HepG2 (cell line): ENCODE results near the gene RARG. TPM values are rescaled to one million over a fixed set of nuclear protein-coding genes. Genes with fewer than 3 reads are reported as not detected.

ENCODE experiments used
- AHR ChIP-seq: IDR thresholded peaks from 2 replicates; pipeline ENCODE4 v1.6.1; 2018; ENCODE audit warnings: missing genetic modification reagents, missing compliant biosample characterization
- KDM1A ChIP-seq: IDR thresholded peaks from 2 replicates; pipeline ENCODE4 v1.6.1; 2016; ENCODE audit warnings: missing compliant biosample characterization
- MATR3 ChIP-seq: sonication (generic); formaldehyde crosslinking; IDR thresholded peaks from 2 replicates; pipeline ENCODE4 v1.4.0; 2020; ENCODE audit warnings: missing genetic modification reagents
- NRL ChIP-seq: sonication (generic); formaldehyde crosslinking; IDR thresholded peaks from 2 replicates; pipeline ENCODE4 v1.5.0; 2020; ENCODE audit warnings: missing genetic modification reagents, mild to moderate bottlenecking, moderate library complexity, borderline replicate concordance
- SP1 ChIP-seq, 2 experiments: fragments of 450-650 bp in 1 of 2; sonication (generic) in 1 of 2; formaldehyde crosslinking in 1 of 2; IDR thresholded peaks; 2 replicates each; pipeline versions ENCODE4 v1.4.0 to v1.6.1; 2016 to 2020; ENCODE audit warnings: missing genetic modification reagents in 1 of 2
- TBL1XR1 ChIP-seq: fragments of 150-350 bp; IDR thresholded peaks from 2 replicates; pipeline ENCODE4 v1.6.1; 2014; ENCODE audit warnings: borderline replicate concordance, low read length; ENCODE audit not compliant: partially characterized antibody
- THAP11 ChIP-seq: IDR thresholded peaks from 2 replicates; pipeline ENCODE4 v1.6.1; 2016; ENCODE audit warnings: missing biosample characterization, missing genetic modification reagents
- YEATS2 ChIP-seq: sonication (generic); formaldehyde crosslinking; IDR thresholded peaks from 2 replicates; pipeline ENCODE4 v1.4.0; 2020; ENCODE audit warnings: missing genetic modification reagents, borderline replicate concordance
- ZC3H4 ChIP-seq: sonication (generic); formaldehyde crosslinking; IDR thresholded peaks from 2 replicates; pipeline ENCODE4 v1.4.0; 2020; ENCODE audit warnings: missing genetic modification reagents, borderline replicate concordance
- ZNF354B ChIP-seq: sonication (generic); formaldehyde crosslinking; IDR thresholded peaks from 2 replicates; pipeline ENCODE4 v1.8.0; 2022; ENCODE audit warnings: mild to moderate bottlenecking, missing genetic modification reagents
- ZNF546 ChIP-seq: sonication (generic); formaldehyde crosslinking; conservative IDR thresholded peaks from 2 replicates; pipeline ENCODE4 v1.8.1; 2023; ENCODE audit warnings: mild to moderate bottlenecking, missing genetic modification reagents
- ZNF549 ChIP-seq: sonication (generic); formaldehyde crosslinking; IDR thresholded peaks from 2 replicates; pipeline ENCODE4 v1.5.0; 2020; ENCODE audit warnings: missing genetic modification reagents
- ZNF607 ChIP-seq: sonication (generic); formaldehyde crosslinking; IDR thresholded peaks from 2 replicates; pipeline ENCODE4 v1.5.1; 2020; ENCODE audit warnings: missing genetic modification reagents, mild to moderate bottlenecking, borderline replicate concordance
- ZNF761 ChIP-seq: sonication (generic); formaldehyde crosslinking; conservative IDR thresholded peaks from 2 replicates; pipeline ENCODE4 v1.4.0; 2020; ENCODE audit warnings: mild to moderate bottlenecking, missing genetic modification reagents
- ZNF772 ChIP-seq: sonication (generic); formaldehyde crosslinking; IDR thresholded peaks from 2 replicates; pipeline ENCODE4 v1.5.0; 2020; ENCODE audit warnings: mild to moderate bottlenecking, missing genetic modification reagents
- polyA plus RNA-seq, 8 experiments: library from polyadenylated mRNA; depleted of rRNA in 3 of 8; stranded (reverse) in 7 of 8; unstranded in 1 of 8; fragments of >200 nt; fragmentation: Illumina TruSeq in 4 of 8; extraction: Trizol in 4 of 8; gene quantifications; 2 replicates each; pipeline versions ENCODE4 v1.2.1 to v1.2.3, GENCODE V29; 2011 to 2016; ENCODE audit warnings: low read depth in 4 of 8, missing spikeins in 1 of 8, mixed read lengths in 1 of 8; ENCODE audit not compliant: insufficient read depth in 1 of 8
- total RNA-seq, 5 experiments: library from RNA; depleted of rRNA; stranded (reverse); fragments of >200 nt; fragmentation: Illumina TruSeq; extraction: Trizol; gene quantifications; 2 replicates each; pipeline ENCODE4 v1.2.3, GENCODE V29; 2016; ENCODE audit warnings: low read depth in 1 of 5
- TF ChIP-seq, protein P1 (sequence below): IDR thresholded peaks from 2 replicates; pipeline ENCODE4 v1.4.0; 2020; ENCODE audit warnings: mild to moderate bottlenecking, missing genetic modification reagents
- TF ChIP-seq, protein P2 (sequence below): IDR thresholded peaks from 2 replicates; pipeline ENCODE4 v1.6.1; 2012; ENCODE audit warnings: inconsistent platforms
- TF ChIP-seq, protein P3 (sequence below): sonication (generic); formaldehyde crosslinking; IDR thresholded peaks from 2 replicates; pipeline ENCODE4 v1.8.0; 2022; ENCODE audit warnings: mild to moderate bottlenecking, missing genetic modification reagents, moderate library complexity
- TF ChIP-seq, protein P4 (sequence below): sonication (generic); formaldehyde crosslinking; IDR thresholded peaks from 2 replicates; pipeline ENCODE4 v1.4.0; 2020; ENCODE audit warnings: mild to moderate bottlenecking, missing genetic modification reagents
- TF ChIP-seq, protein P5 (sequence below): sonication (generic); formaldehyde crosslinking; IDR thresholded peaks from 2 replicates; pipeline ENCODE4 v1.4.0; 2020; ENCODE audit warnings: missing genetic modification reagents, low read depth, mild to moderate bottlenecking, borderline replicate concordance
- TF ChIP-seq, protein P6 (sequence below): sonication (generic); formaldehyde crosslinking; IDR thresholded peaks from 2 replicates; pipeline ENCODE4 v1.4.0; 2020; ENCODE audit warnings: missing genetic modification reagents, borderline replicate concordance

Gene RARG
- total and polyA plus RNA-seq, 2 of the 13 experiments (the other 11 are each of a cell fraction or from before 2014, with no cell fraction given), result 0.77 to 1.5 TPM

DNA sequence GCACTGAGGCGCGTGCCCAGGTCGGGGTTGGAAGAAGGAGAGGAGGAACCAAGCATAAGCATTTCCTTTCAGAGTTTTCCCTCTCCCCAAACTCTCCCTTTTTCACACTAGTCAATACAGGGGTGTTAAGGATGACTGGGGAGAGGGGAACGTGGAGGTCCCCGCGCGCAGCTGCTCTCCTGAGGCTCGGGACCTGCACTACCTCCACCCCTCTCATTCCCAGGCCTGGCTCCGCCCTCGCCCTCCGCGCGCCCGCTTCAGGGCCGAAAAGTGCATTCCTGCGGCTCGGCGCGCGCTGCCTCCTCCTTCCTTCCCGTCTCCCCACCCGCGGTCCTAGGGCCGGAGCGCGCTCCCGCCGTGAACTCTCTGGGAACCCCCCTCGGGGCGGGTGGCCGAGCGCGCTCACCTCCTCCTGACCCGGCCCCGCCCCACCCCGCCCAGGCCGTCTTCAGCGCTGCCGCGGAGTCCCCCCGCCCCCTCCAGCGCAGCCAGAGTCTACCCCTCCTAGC, 11.3 kb downstream of the RARG start (continued):
- TF ChIP-seq, protein P1, sequence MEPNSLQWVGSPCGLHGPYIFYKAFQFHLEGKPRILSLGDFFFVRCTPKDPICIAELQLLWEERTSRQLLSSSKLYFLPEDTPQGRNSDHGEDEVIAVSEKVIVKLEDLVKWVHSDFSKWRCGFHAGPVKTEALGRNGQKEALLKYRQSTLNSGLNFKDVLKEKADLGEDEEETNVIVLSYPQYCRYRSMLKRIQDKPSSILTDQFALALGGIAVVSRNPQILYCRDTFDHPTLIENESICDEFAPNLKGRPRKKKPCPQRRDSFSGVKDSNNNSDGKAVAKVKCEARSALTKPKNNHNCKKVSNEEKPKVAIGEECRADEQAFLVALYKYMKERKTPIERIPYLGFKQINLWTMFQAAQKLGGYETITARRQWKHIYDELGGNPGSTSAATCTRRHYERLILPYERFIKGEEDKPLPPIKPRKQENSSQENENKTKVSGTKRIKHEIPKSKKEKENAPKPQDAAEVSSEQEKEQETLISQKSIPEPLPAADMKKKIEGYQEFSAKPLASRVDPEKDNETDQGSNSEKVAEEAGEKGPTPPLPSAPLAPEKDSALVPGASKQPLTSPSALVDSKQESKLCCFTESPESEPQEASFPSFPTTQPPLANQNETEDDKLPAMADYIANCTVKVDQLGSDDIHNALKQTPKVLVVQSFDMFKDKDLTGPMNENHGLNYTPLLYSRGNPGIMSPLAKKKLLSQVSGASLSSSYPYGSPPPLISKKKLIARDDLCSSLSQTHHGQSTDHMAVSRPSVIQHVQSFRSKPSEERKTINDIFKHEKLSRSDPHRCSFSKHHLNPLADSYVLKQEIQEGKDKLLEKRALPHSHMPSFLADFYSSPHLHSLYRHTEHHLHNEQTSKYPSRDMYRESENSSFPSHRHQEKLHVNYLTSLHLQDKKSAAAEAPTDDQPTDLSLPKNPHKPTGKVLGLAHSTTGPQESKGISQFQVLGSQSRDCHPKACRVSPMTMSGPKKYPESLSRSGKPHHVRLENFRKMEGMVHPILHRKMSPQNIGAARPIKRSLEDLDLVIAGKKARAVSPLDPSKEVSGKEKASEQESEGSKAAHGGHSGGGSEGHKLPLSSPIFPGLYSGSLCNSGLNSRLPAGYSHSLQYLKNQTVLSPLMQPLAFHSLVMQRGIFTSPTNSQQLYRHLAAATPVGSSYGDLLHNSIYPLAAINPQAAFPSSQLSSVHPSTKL (CRISPR knock-in tag), result peak; percentile 35; the same call in 1 of the 2 replicates
- TF ChIP-seq ZNF546 (no peak), ZNF761 (CRISPR knock-in tag) (no peak), ZNF607 (CRISPR knock-in tag) (no peak), MATR3 (CRISPR knock-in tag) (no peak), KDM1A (CRISPR knock-in tag) (no peak), ZNF772 (CRISPR knock-in tag) (0 out of 2 replicates have a peak, but pooled peaks have one; percentile 11), TBL1XR1 (no peak), THAP11 (peak; percentile 73; the same call in 1 of the 2 replicates), YEATS2 (CRISPR knock-in tag) (0 out of 2 replicates have a peak, but pooled peaks have one; percentile 17), ZNF354B (CRISPR knock-in tag) (0 out of 2 replicates have a peak, but pooled peaks have one; percentile 9), NRL (CRISPR knock-in tag) (no peak), AHR (CRISPR knock-in tag) (no peak), ZNF549 (CRISPR knock-in tag) (no peak), SP1 (IDR thresholded peaks at IDR 0.05) (no peak), SP1 (CRISPR knock-in tag; IDR thresholded peaks at IDR 0.05) (peak; percentile 71), ZC3H4 (CRISPR knock-in tag) (no peak)
- TF ChIP-seq, protein P2, sequence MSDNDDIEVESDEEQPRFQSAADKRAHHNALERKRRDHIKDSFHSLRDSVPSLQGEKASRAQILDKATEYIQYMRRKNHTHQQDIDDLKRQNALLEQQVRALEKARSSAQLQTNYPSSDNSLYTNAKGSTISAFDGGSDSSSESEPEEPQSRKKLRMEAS, result no peak; the same call in none of the 2 replicates
- TF ChIP-seq, protein P3, sequence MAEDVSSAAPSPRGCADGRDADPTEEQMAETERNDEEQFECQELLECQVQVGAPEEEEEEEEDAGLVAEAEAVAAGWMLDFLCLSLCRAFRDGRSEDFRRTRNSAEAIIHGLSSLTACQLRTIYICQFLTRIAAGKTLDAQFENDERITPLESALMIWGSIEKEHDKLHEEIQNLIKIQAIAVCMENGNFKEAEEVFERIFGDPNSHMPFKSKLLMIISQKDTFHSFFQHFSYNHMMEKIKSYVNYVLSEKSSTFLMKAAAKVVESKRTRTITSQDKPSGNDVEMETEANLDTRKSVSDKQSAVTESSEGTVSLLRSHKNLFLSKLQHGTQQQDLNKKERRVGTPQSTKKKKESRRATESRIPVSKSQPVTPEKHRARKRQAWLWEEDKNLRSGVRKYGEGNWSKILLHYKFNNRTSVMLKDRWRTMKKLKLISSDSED (CRISPR knock-in tag), result no peak
- TF ChIP-seq, protein P4, sequence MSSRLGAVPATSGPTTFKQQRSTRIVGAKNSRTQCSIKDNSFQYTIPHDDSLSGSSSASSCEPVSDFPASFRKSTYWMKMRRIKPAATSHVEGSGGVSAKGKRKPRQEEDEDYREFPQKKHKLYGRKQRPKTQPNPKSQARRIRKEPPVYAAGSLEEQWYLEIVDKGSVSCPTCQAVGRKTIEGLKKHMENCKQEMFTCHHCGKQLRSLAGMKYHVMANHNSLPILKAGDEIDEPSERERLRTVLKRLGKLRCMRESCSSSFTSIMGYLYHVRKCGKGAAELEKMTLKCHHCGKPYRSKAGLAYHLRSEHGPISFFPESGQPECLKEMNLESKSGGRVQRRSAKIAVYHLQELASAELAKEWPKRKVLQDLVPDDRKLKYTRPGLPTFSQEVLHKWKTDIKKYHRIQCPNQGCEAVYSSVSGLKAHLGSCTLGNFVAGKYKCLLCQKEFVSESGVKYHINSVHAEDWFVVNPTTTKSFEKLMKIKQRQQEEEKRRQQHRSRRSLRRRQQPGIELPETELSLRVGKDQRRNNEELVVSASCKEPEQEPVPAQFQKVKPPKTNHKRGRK (CRISPR knock-in tag), result no peak
- TF ChIP-seq, protein P5, sequence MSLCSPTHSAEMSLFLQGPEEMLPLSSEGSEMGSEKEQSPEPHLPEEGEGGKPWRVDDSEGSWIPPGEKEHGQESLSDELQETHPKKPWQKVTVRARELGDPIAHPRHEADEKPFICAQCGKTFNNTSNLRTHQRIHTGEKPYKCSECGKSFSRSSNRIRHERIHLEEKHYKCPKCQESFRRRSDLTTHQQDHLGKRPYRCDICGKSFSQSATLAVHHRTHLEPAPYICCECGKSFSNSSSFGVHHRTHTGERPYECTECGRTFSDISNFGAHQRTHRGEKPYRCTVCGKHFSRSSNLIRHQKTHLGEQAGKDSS (CRISPR knock-in tag), result no peak
- TF ChIP-seq, protein P6, sequence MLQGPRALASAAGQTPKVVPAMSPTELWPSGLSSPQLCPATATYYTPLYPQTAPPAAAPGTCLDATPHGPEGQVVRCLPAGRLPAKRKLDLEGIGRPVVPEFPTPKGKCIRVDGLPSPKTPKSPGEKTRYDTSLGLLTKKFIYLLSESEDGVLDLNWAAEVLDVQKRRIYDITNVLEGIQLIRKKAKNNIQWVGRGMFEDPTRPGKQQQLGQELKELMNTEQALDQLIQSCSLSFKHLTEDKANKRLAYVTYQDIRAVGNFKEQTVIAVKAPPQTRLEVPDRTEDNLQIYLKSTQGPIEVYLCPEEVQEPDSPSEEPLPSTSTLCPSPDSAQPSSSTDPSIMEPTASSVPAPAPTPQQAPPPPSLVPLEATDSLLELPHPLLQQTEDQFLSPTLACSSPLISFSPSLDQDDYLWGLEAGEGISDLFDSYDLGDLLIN (CRISPR knock-in tag), result no peak
